Brain microvascular endothelial cell (primary cell): ENCODE results near the gene ZCCHC4.

Experiments
- DNase-seq: peaks from one replicate; pipeline ENCODE4 v3.0.0-alpha.2; 2020
- H3K27ac ChIP-seq: fragments of 250-450 bp; sonication (Bioruptor Pico); 2 replicates; pipeline ENCODE4 v1.5.1; 2020; ENCODE audit warnings: mild to moderate bottlenecking, moderate library complexity
- H3K27me3 ChIP-seq: fragments of 250-450 bp; sonication (Bioruptor Pico); replicated peaks from 2 replicates; pipeline ENCODE4 v1.5.1; 2020; ENCODE audit warnings: mild to moderate bottlenecking
- H3K36me3 ChIP-seq: fragments of 250-450 bp; sonication (Bioruptor Pico); replicated peaks from 2 replicates; pipeline ENCODE4 v1.5.1; 2020; ENCODE audit warnings: mild to moderate bottlenecking
- H3K4me3 ChIP-seq: 2 replicates; pipeline ENCODE4 v1.5.1; 2011; ENCODE audit warnings: low read depth, mild to moderate bottlenecking, control low read depth, low read length, moderate library complexity
- in situ Hi-C: cut with HindIII; loops from 2 replicates; pipeline ENCODE4 v1.10.0; 2017; ENCODE audit warnings: low sequenced_read_pairs, low pct_ligation_motif_present
- TF ChIP-seq, protein P1 (sequence below): IDR thresholded peaks from 2 replicates; pipeline ENCODE4 v1.5.1; 2011; ENCODE audit warnings: low read depth, mild to moderate bottlenecking, moderate library complexity, low read length, control low read depth, inconsistent platforms; ENCODE audit errors: missing control alignments

Gene ZCCHC4

GRCh38 chr4:25417014-25417413 lies 104.4 kb downstream of the ZCCHC4 start:
- DNase-seq = no peak
- H3K36me3 ChIP-seq = peaks cover 6% of the 10 kb centered on the region
- no peaks in the 10 kb centered on the region for H3K27me3 ChIP-seq
- H3K4me3 ChIP-seq = no peak overlapping the region
- no peak overlapping the region for H3K27ac ChIP-seq
- in situ Hi-C loops = no loop called here
- TF ChIP-seq, protein P1, sequence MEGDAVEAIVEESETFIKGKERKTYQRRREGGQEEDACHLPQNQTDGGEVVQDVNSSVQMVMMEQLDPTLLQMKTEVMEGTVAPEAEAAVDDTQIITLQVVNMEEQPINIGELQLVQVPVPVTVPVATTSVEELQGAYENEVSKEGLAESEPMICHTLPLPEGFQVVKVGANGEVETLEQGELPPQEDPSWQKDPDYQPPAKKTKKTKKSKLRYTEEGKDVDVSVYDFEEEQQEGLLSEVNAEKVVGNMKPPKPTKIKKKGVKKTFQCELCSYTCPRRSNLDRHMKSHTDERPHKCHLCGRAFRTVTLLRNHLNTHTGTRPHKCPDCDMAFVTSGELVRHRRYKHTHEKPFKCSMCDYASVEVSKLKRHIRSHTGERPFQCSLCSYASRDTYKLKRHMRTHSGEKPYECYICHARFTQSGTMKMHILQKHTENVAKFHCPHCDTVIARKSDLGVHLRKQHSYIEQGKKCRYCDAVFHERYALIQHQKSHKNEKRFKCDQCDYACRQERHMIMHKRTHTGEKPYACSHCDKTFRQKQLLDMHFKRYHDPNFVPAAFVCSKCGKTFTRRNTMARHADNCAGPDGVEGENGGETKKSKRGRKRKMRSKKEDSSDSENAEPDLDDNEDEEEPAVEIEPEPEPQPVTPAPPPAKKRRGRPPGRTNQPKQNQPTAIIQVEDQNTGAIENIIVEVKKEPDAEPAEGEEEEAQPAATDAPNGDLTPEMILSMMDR = no peak
